Keratinocyte (primary cell): Measurements from ENCODE around the gene CYP19A1. TPM values are rescaled to one million over a fixed set of nuclear protein-coding genes. Genes with fewer than 3 reads are reported as not detected.

Experiments
- DNase-seq: peaks from one replicate; pipeline ENCODE4 v3.0.0-alpha.2; 2011; ENCODE audit warnings: low read depth, missing footprints, low spot score
- FAIRE-seq: peaks from 2 replicates; lab custom pipeline; 2011; peaks lifted over from hg19 to GRCh38; lab: Jason Lieb, UNC
- H2AFZ ChIP-seq: 2 replicates; pipeline ENCODE4 v1.6.0; 2012; ENCODE audit warnings: low read length, control low read depth, inconsistent platforms; ENCODE audit not compliant: control insufficient read depth
- H3K27ac ChIP-seq: 2 replicates; pipeline ENCODE4 v1.5.1; 2011; ENCODE audit warnings: low read length; ENCODE audit not compliant: control insufficient read depth, insufficient read depth
- H3K27me3 ChIP-seq: 3 replicates; pipeline ENCODE4 v1.6.0; 2011; ENCODE audit warnings: low read length; ENCODE audit not compliant: control insufficient read depth, insufficient read depth; ENCODE audit errors: extremely low read depth
- H3K36me3 ChIP-seq, 2 experiments: 2 replicates in 1 of 2; 3 replicates in 1 of 2; pipeline ENCODE4 v1.5.1; 2011; ENCODE audit warnings: low read length in 2 of 2, mild to moderate bottlenecking in 1 of 2; ENCODE audit not compliant: control insufficient read depth in 2 of 2, insufficient read depth in 2 of 2; ENCODE audit errors: extremely low read depth in 1 of 2
- H3K4me1 ChIP-seq: 3 replicates; pipeline ENCODE4 v1.5.1; 2011; ENCODE audit warnings: low read length; ENCODE audit not compliant: control insufficient read depth, insufficient read depth; ENCODE audit errors: extremely low read depth
- H3K4me2 ChIP-seq: 3 replicates; pipeline ENCODE4 v1.6.0; 2011; ENCODE audit warnings: low read depth, low read length; ENCODE audit not compliant: control insufficient read depth, insufficient read depth; ENCODE audit errors: extremely low read depth
- H3K4me3 ChIP-seq, 3 experiments: fragments of 200-600 bp in 1 of 3; sonication (generic) in 1 of 3; 2 replicates in 2 of 3; 3 replicates in 1 of 3; pipeline ENCODE4 v1.5.1; 2011 to 2016; ENCODE audit warnings: low read length in 3 of 3, mild to moderate bottlenecking in 3 of 3, control low read depth in 2 of 3, inconsistent platforms in 1 of 3, low read depth in 1 of 3, mixed read lengths in 1 of 3, mixed run types in 1 of 3, moderate library complexity in 1 of 3; ENCODE audit not compliant: control insufficient read depth in 2 of 3, insufficient read depth in 2 of 3; ENCODE audit errors: extremely low read depth in 1 of 3
- H3K79me2 ChIP-seq: 2 replicates; pipeline ENCODE4 v1.6.0; 2012; ENCODE audit warnings: low read length; ENCODE audit not compliant: control insufficient read depth, insufficient read depth
- H3K9ac ChIP-seq: 3 replicates; pipeline ENCODE4 v1.6.0; 2011; ENCODE audit warnings: low read length; ENCODE audit not compliant: control insufficient read depth, insufficient read depth; ENCODE audit errors: extremely low read depth
- H3K9me1 ChIP-seq: 3 replicates; pipeline ENCODE4 v1.6.0; 2011; ENCODE audit warnings: low read length; ENCODE audit not compliant: control insufficient read depth, insufficient read depth; ENCODE audit errors: extremely low read depth
- H3K9me3 ChIP-seq: 2 replicates; pipeline ENCODE4 v1.5.1; 2012; ENCODE audit warnings: low read depth, low read length; ENCODE audit not compliant: control insufficient read depth
- H4K20me1 ChIP-seq: 3 replicates; pipeline ENCODE4 v1.6.0; 2011; ENCODE audit warnings: low read length; ENCODE audit not compliant: control insufficient read depth, insufficient read depth; ENCODE audit errors: extremely low read depth
- CTCF ChIP-seq, 3 experiments: IDR thresholded peaks in 1 of 3; conservative IDR thresholded peaks in 1 of 3; optimal IDR thresholded peaks in 1 of 3; 2 replicates in 2 of 3; 3 replicates in 1 of 3; pipeline versions ENCODE3 to v1.5.1; 2011; ENCODE audit warnings: low read length in 3 of 3, mild to moderate bottlenecking in 3 of 3, moderate library complexity in 2 of 3, control low read depth in 1 of 3, inconsistent platforms in 1 of 3; ENCODE audit not compliant: insufficient read depth in 2 of 3; ENCODE audit errors: extremely low read depth in 1 of 3
- EZH2 ChIP-seq: IDR thresholded peaks from one replicate; pipeline ENCODE4 v1.6.1; 2012; ENCODE audit warnings: inconsistent platforms, mild to moderate bottlenecking, low read length, moderate library complexity
- dilution Hi-C: fragments of 300-500 bp; cut with MboI; formaldehyde crosslinking; loops from one replicate; pipeline ENCODE4 v1.7.0; 2020; ENCODE audit warnings: low sequenced_read_pairs; ENCODE audit not compliant: extremely low pct_ligation_motif_present
- polyA plus RNA-seq, 5 experiments: library from polyadenylated mRNA; depleted of rRNA in 3 of 5; stranded (reverse) in 3 of 5; stranded (forward) in 1 of 5; unstranded in 1 of 5; fragments of >200 nt; gene quantifications; 1 replicate in 1 of 5; 2 replicates in 3 of 5; 3 replicates in 1 of 5; pipeline versions ENCODE4 v1.2.1 to v1.2.3, GENCODE V29; 2011 to 2012; ENCODE audit warnings: missing spikeins in 2 of 5, low read depth in 1 of 5, low replicate concordance in 1 of 5

Gene CYP19A1
- polyA plus RNA-seq, 1 donor (not counting 4 experiments of a cell fraction or from before 2014, with no cell fraction given): not detected

GRCh38 chr15:51229907-51230330 is 108.5 kb downstream of the CYP19A1 start:
- Histone ChIP-seq H3K4me3 (no peak overlapping the region), H3K9me1 (no peaks in the 10 kb centered on the region), H3K27ac (no peak overlapping the region), H3K36me3 (no peaks in the 10 kb centered on the region), H3K9me3 (no peaks in the 10 kb centered on the region), H3K9ac (no peak overlapping the region), H3K4me1 (peaks cover 9% of the 10 kb centered on the region), H4K20me1 (no peaks in the 10 kb centered on the region), H2AFZ (no peak overlapping the region), H3K27me3 (peaks cover 5% of the 10 kb centered on the region), H3K4me2 (no peak overlapping the region), H3K79me2 (no peaks in the 10 kb centered on the region)
- no peak for DNase-seq
- TF ChIP-seq EZH2: no peak
- peak in 2 of 3 experiments; percentile 6 to 12 for TF ChIP-seq CTCF (optimal IDR thresholded peaks at IDR 0.05 in 1 of 3, IDR thresholded peaks at IDR 0.05 in 1 of 3, conservative IDR thresholded peaks at IDR 0.05 in 1 of 3; ENCODE audit: extremely low read depth in 1 of 3, insufficient read depth in 2 of 3, low read length in 3 of 3)
- dilution Hi-C loops: no loop called here
- no peak for FAIRE-seq

DNA sequence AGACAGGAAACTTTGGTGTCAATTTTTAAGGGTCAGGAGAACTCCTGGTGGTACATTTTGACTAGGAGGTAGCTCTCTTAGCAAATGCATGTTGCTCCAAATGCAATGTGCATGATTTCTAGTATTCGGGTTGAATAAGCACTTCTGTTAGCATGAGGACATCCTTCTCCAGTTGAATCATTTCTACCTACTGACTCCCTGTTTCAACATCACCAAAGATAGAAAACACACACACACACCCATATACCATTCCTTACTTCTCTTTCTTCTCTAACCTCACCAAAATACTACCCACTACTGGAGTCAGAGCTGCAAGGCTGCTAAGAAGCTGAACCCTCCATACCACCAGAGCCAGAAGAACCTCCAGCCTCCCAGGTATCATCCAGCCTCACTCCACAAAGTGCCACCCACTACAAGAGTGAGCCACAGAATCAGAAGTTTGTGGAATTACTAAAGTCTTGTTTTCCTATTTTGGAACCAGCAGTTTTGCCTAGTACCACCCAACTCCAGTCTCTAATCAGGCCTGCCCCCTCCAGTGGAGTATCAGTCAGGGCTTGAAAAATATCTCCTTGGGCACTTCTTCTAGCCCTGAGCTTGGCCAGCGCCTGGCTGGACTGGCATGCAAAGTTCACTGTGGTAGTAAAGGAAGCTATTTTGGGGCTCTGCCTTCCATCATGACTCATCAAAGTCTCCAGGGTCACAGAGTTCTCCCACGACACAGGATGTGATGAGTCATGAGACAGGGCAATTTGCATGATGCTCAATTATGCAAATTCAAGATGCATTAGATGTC is 110.3 kb downstream of the CYP19A1 start:
- no peak overlapping the region for H3K27ac ChIP-seq
- FAIRE-seq: peak; percentile 34

More for the DNA sequence above, 110.3 kb downstream of the CYP19A1 start:
- DNase-seq: peak; percentile 23
- no peak overlapping the region for H3K4me3 ChIP-seq
- H4K20me1 ChIP-seq: no peaks in the 10 kb centered on the region
- no peaks in the 10 kb centered on the region for H3K79me2 ChIP-seq
- H3K9me1 ChIP-seq: no peaks in the 10 kb centered on the region
- no peak overlapping the region for H2AFZ ChIP-seq
- dilution Hi-C loops: no loop called here
- H3K9ac ChIP-seq: no peak overlapping the region
- no peaks in the 10 kb centered on the region for H3K27me3 ChIP-seq
- H3K9me3 ChIP-seq: no peaks in the 10 kb centered on the region
- H3K4me2 ChIP-seq: no peak overlapping the region
- H3K36me3 ChIP-seq: no peaks in the 10 kb centered on the region
- no peak for TF ChIP-seq CTCF (optimal IDR thresholded peaks at IDR 0.05 in 1 of 3, IDR thresholded peaks at IDR 0.05 in 1 of 3, conservative IDR thresholded peaks at IDR 0.05 in 1 of 3; ENCODE audit: extremely low read depth in 1 of 3, insufficient read depth in 2 of 3, low read length in 3 of 3)
- no peak for TF ChIP-seq EZH2
- H3K4me1 ChIP-seq: peaks cover 9% of the 10 kb centered on the region
